CD4-positive, alpha-beta memory T cell (primary cell): ENCODE data around the gene IL34. TPM values are rescaled to one million over a fixed set of nuclear protein-coding genes. Genes with fewer than 3 reads are reported as not detected.

Experiments used
- CTCF ChIA-PET: fragments of 350-600 bp; sonication (Branson Sonifier 250); formaldehyde crosslinking; loops from one replicate; lab custom pipeline; 2021; ENCODE audit warnings: inconsistent platforms; ENCODE audit not compliant: partially characterized antibody; lab: Charles Lee
- POLR2A ChIA-PET: fragments of 350-600 bp; sonication (Branson Sonifier 250); formaldehyde crosslinking; loops from one replicate; lab custom pipeline; 2021; ENCODE audit not compliant: partially characterized antibody; lab: Charles Lee
- DNase-seq, 5 donors: peaks; one replicate each; pipeline versions ENCODE4 v3.0.0 to v3.0.0-alpha.2; 2020 to 2022; ENCODE audit warnings: mixed read lengths in 1 of 5
- H3K27ac ChIP-seq: one replicate; pipeline ENCODE4 v1.7.0; 2013; ENCODE audit warnings: low read depth, low read length
- H3K27me3 ChIP-seq: 2 replicates; pipeline ENCODE4 v1.7.0; 2013; ENCODE audit warnings: mild to moderate bottlenecking, low read length, moderate library complexity; ENCODE audit not compliant: insufficient read depth
- H3K36me3 ChIP-seq: 2 replicates; pipeline ENCODE4 v1.7.0; 2013; ENCODE audit warnings: mild to moderate bottlenecking, low read length, moderate library complexity; ENCODE audit not compliant: insufficient read depth
- H3K4me1 ChIP-seq: 2 replicates; pipeline ENCODE4 v1.7.0; 2013; ENCODE audit warnings: mild to moderate bottlenecking, low read length, moderate library complexity; ENCODE audit not compliant: insufficient read depth
- H3K4me3 ChIP-seq, 2 donors: one replicate each; pipeline ENCODE4 v1.7.0; 2013; ENCODE audit warnings: low read length in 2 of 2, mild to moderate bottlenecking in 1 of 2
- H3K9me3 ChIP-seq, 2 donors: one replicate each; pipeline ENCODE4 v1.7.0; 2013; ENCODE audit warnings: low read length in 2 of 2, control low read depth in 1 of 2; ENCODE audit not compliant: control insufficient read depth in 1 of 2
- H3K27ac Mint-ChIP-seq, 7 donors: one replicate each; pipeline ENCODE4 v1.8.0; 2020 to 2021; ENCODE audit warnings: mixed read lengths in 7 of 7, mild to moderate bottlenecking in 6 of 7, inconsistent platforms in 3 of 7, moderate library complexity in 3 of 7
- H3K27me3 Mint-ChIP-seq, 2 donors: one replicate each; pipeline ENCODE4 v1.8.0; 2020 to 2021; ENCODE audit warnings: mixed read lengths in 2 of 2
- H3K36me3 Mint-ChIP-seq, 2 donors: one replicate each; pipeline ENCODE4 v1.8.0; 2020 to 2021; ENCODE audit warnings: mixed read lengths in 2 of 2, inconsistent platforms in 1 of 2, mild to moderate bottlenecking in 1 of 2
- H3K4me1 Mint-ChIP-seq, 4 donors: one replicate each; pipeline ENCODE4 v1.8.0; 2020 to 2021; ENCODE audit warnings: mixed read lengths in 4 of 4, mild to moderate bottlenecking in 1 of 4
- H3K4me3 Mint-ChIP-seq, 8 donors: one replicate each; pipeline ENCODE4 v1.8.0; 2020 to 2021; ENCODE audit warnings: mixed read lengths in 8 of 8, mild to moderate bottlenecking in 7 of 8, moderate library complexity in 6 of 8, inconsistent platforms in 3 of 8
- H3K9me3 Mint-ChIP-seq, 8 donors: one replicate each; pipeline ENCODE4 v1.8.0; 2020 to 2021; ENCODE audit warnings: mixed read lengths in 8 of 8, mild to moderate bottlenecking in 5 of 8, inconsistent platforms in 3 of 8, moderate library complexity in 1 of 8
- intact Hi-C: fragments of 100-400 bp; cut with micrococcal nuclease; formaldehyde crosslinking; loops from one replicate; pipeline ENCODE4 v1.15.1; 2023
- polyA plus RNA-seq, 2 donors: library from polyadenylated mRNA; unstranded; fragments of 300-500 nt; fragmentation: Illumina TruSeq; gene quantifications; one replicate each; pipeline ENCODE4 v1.2.3, GENCODE V29; 2021
- total RNA-seq, 2 experiments: library from RNA; stranded (reverse); gene quantifications; one replicate each; pipeline ENCODE4 v1.2.3, GENCODE V29; 2021

Gene IL34
- total and polyA plus RNA-seq, 4 experiments from 2014 or later = not detected

DNA sequence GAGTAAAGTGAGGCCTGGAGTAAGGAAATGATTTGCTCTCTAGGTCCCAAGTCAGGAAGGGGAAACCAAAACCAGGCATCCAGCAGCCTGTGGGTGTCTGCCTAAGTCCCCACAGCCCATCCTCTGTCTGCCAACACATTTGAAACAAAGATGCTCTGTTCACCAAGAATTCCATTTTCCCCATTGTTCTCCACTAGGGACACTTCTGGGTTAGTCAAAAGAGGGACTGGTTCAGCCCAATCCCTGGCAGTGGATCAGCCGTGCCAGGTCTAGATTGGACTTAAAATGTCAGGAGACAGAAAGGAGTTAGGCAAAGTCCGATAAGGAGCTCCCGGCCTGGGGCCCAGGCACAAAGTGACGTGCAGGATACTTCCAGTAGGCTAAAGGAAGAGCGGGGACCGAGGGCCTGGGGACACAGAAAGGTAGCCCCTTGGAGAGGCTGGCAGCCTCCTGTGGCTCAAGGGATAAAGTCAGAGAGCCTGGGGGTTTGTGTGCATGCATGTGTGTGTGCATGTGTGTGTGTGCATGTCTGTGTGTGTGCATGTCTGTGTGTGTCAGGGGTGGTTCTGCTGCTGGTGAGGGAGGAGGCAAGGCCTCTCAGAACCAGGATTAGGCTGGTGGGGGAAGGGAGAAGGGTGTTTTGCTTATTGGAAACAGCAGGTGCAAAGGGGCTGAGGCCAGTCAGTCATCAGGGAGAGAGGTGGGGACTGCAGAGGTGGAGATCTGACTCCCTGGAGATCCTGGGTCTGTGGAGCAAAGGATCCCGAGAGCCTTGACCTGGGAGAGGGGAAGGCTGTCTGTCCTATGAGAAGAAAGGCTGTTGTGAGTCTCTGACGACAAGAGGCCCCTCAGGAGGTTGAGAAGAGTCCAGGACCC, 41.7 kb upstream of the IL34 start:
- Histone ChIP-seq H3K4me3 (no peak overlapping the region), H3K27me3 (no peaks in the 10 kb centered on the region), H3K36me3 (no peaks in the 10 kb centered on the region), H3K9me3 (no peaks in the 10 kb centered on the region), H3K4me1 (no peaks in the 10 kb centered on the region), H3K27ac (no peak overlapping the region)
- POLR2A ChIA-PET = no interaction called here
- no peak overlapping the region for H3K27ac Mint-ChIP-seq
- DNase-seq = no peak
- CTCF ChIA-PET = no interaction called here
- H3K4me1 Mint-ChIP-seq = no peaks in the 10 kb centered on the region
- no peak overlapping the region for H3K4me3 Mint-ChIP-seq
- no peaks in the 10 kb centered on the region for H3K9me3 Mint-ChIP-seq
- intact Hi-C loops = no loop called here
- no peaks in the 10 kb centered on the region for H3K36me3 Mint-ChIP-seq
- no peaks in the 10 kb centered on the region for H3K27me3 Mint-ChIP-seq

DNA sequence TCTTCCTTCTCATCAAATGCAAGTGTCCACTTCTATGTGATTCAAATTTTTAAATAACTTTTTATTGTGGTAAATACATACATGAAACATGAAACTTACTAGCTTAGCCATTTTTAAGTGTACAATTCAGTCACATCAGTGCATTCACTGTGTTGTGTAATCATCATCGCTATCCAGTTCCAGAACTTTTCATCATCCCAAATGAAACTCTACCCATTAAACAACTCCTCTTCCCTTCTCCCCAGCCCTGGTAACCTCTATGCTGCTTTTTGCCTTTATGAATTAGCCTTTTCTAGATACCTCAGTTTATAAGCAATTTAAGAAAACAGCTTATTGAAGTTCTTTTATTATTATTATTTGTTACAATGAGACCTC, 41.1 kb upstream of the IL34 start:
- Histone ChIP-seq H3K27me3 (no peaks in the 10 kb centered on the region), H3K4me1 (no peaks in the 10 kb centered on the region), H3K4me3 (no peak overlapping the region), H3K27ac (no peak overlapping the region), H3K36me3 (no peaks in the 10 kb centered on the region), H3K9me3 (no peaks in the 10 kb centered on the region)
- H3K9me3 Mint-ChIP-seq = no peaks in the 10 kb centered on the region
- CTCF ChIA-PET = no interaction called here
- no peaks in the 10 kb centered on the region for H3K36me3 Mint-ChIP-seq
- DNase-seq = no peak
- no peaks in the 10 kb centered on the region for H3K27me3 Mint-ChIP-seq
- no peak overlapping the region for H3K4me3 Mint-ChIP-seq
- intact Hi-C loops = no loop called here
- no peaks in the 10 kb centered on the region for H3K4me1 Mint-ChIP-seq
- H3K27ac Mint-ChIP-seq = no peak overlapping the region
- POLR2A ChIA-PET = no interaction called here

DNA sequence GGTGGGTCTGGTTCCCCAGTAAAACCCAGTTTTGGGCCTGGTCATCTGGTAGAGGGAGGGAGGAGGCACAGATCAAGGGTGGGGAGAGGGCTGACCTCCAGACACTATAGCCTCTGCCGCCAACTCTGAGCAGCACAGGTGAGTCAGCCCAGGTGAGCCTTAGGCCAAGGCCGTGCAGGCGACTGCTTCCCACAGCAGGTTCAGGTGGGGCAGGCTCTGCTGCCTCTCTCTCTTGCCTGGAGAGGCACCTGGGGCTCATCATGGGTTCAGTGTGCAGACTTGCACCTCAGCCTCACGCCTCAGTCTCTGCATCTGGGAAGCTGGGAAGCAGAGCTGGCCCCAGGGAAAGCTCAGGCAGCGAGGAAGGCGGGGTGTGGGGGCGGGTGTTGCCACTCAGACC, 37.8 kb upstream of the IL34 start:
- DNase-seq = no peak

DNA sequence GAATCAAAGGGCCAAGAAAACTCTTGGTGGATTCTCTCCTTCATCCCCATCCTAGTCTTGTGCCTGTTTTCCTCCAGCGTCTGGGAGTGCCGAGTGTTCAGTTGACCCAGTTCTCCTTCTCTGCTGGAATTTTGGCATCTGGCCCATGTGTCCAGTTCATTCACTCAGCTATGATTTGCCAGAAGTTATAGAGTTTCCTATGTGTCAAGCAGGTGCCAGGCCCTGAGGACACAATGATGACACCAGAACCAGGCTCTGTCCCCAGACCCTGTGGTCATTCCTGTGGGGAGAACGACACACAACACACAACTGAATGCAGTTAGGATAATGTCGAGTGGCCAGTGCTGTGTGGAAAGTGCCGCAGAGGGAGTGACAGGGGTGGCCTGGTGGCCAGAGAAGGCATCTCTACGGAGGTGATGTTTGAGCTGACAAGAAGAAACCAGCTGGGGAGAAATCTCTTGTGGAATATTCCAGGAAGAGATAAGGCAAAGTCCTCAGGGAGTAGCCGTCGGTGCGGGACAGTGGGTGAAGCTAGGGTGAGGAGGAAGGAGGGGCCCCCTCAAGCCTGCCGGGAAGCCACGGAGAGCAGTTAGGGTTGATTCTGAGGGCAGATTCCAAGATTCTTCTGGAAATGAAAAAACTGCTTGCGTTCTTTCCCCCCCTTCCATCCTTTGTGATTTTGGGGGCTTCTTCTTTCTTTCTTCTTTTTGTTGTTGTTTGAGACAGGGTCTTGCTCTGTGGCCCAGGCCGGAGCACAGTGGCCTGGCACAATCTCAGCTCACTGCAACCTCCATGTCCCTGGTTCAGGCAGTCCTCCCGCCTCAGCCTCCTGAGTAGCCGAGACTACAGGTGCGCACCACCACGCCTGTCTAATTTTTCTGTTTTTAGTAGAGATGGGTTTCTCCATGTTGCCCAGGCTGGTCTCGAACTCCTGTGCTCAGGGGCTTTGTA, 35.8 kb upstream of the IL34 start:
- H3K9me3 ChIP-seq = no peaks in the 10 kb centered on the region
- no peaks in the 10 kb centered on the region for H3K27me3 ChIP-seq
- H3K27ac Mint-ChIP-seq = no peak overlapping the region
- intact Hi-C loops = no loop called here
- H3K9me3 Mint-ChIP-seq = no peaks in the 10 kb centered on the region
- POLR2A ChIA-PET = no interaction called here
- H3K27ac ChIP-seq = no peak overlapping the region
- no peaks in the 10 kb centered on the region for H3K4me1 ChIP-seq
- no peaks in the 10 kb centered on the region for H3K4me1 Mint-ChIP-seq
- peaks cover 0 to 1% of the 10 kb centered on the region in 2 donors for H3K27me3 Mint-ChIP-seq
- no peak overlapping the region for H3K4me3 ChIP-seq
- CTCF ChIA-PET = no interaction called here
- DNase-seq = no peak
- no peaks in the 10 kb centered on the region for H3K36me3 ChIP-seq
- peak overlapping the region in 1 of 8 donors; percentile 11 for H3K4me3 Mint-ChIP-seq
- no peaks in the 10 kb centered on the region for H3K36me3 Mint-ChIP-seq

More for the DNA sequence above, 37.8 kb upstream of the IL34 start:
- ChIA-PET POLR2A (no interaction called here), CTCF (interaction anchor here (1.0 kb wide), 1 partner anchor 45 kb away, joined by 3 read pairs; no protein-coding TSS in a partner anchor)
- Mint-ChIP-seq H3K9me3 (no peaks in the 10 kb centered on the region), H3K27ac (no peak overlapping the region), H3K36me3 (no peaks in the 10 kb centered on the region), H3K27me3 (peaks cover 0 to 1% of the 10 kb centered on the region in 2 donors), H3K4me3 (no peak overlapping the region), H3K4me1 (no peaks in the 10 kb centered on the region)
- Histone ChIP-seq H3K27me3 (no peaks in the 10 kb centered on the region), H3K27ac (no peak overlapping the region), H3K9me3 (no peaks in the 10 kb centered on the region), H3K4me1 (no peaks in the 10 kb centered on the region), H3K36me3 (no peaks in the 10 kb centered on the region), H3K4me3 (no peak overlapping the region)
- intact Hi-C loops = no loop called here

GRCh38 chr16:70611224-70611598, 35.1 kb upstream of the IL34 start:
- Mint-ChIP-seq H3K27me3 (peaks cover 0 to 1% of the 10 kb centered on the region in 2 donors), H3K27ac (no peak overlapping the region), H3K36me3 (no peaks in the 10 kb centered on the region), H3K9me3 (no peaks in the 10 kb centered on the region), H3K4me3 (peak overlapping the region in 1 of 8 donors; percentile 11), H3K4me1 (no peaks in the 10 kb centered on the region)
- no peak overlapping the region for H3K4me3 ChIP-seq
- no peaks in the 10 kb centered on the region for H3K4me1 ChIP-seq
- no peak for DNase-seq
- no peaks in the 10 kb centered on the region for H3K9me3 ChIP-seq
- H3K27ac ChIP-seq = no peak overlapping the region
- H3K27me3 ChIP-seq = no peaks in the 10 kb centered on the region
- ChIA-PET CTCF (no interaction called here), POLR2A (no interaction called here)
- intact Hi-C loops = no loop called here
- H3K36me3 ChIP-seq = no peaks in the 10 kb centered on the region

- H3K9me3 Mint-ChIP-seq = no peaks in the 10 kb centered on the region
- Histone ChIP-seq H3K36me3 (no peaks in the 10 kb centered on the region), H3K27ac (no peak overlapping the region), H3K27me3 (no peaks in the 10 kb centered on the region), H3K9me3 (no peaks in the 10 kb centered on the region), H3K4me3 (no peak overlapping the region), H3K4me1 (no peaks in the 10 kb centered on the region)
- intact Hi-C loops = no loop called here
- no peaks in the 10 kb centered on the region for H3K4me1 Mint-ChIP-seq
- ChIA-PET CTCF (interaction anchor here (1.1 kb wide), 1 partner anchor 160 kb away, joined by 3 read pairs; no protein-coding TSS in a partner anchor), POLR2A (no interaction called here)
- no peak for DNase-seq
- H3K27me3 Mint-ChIP-seq = peaks cover 0 to 1% of the 10 kb centered on the region in 2 donors
- H3K27ac Mint-ChIP-seq = no peak overlapping the region
- H3K4me3 Mint-ChIP-seq = no peak overlapping the region
- H3K36me3 Mint-ChIP-seq = no peaks in the 10 kb centered on the region
Measured at GRCh38 chr16:70611785-70612303, 34.5 kb upstream of the IL34 start.

DNA sequence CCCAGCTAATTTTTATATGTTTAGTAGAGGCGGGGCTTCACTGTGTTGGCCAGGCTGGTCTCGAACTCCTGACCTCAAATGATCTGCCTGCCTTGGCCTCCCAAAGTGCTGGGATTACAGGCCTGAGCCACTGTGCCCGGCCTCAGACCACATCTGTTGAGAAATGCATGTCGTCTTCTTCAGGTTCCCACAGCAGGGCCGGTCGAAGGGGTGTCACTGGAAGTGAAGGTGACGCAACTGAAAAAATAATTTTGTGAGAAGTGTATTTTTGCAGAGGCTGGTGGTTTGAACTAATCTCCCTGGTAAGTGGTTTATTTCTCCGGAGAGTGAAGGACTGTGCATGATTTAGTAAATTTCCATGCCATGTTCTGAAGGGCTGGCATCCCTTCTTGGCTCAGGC, 33.4 kb upstream of the IL34 start:
- no peak overlapping the region for H3K27ac Mint-ChIP-seq

More for the DNA sequence above, 33.4 kb upstream of the IL34 start:
- no peaks in the 10 kb centered on the region for H3K36me3 ChIP-seq
- H3K27ac ChIP-seq = no peak overlapping the region
- Mint-ChIP-seq H3K36me3 (no peaks in the 10 kb centered on the region), H3K4me3 (no peak overlapping the region), H3K27me3 (peaks cover 0 to 1% of the 10 kb centered on the region in 2 donors), H3K4me1 (no peaks in the 10 kb centered on the region), H3K9me3 (no peaks in the 10 kb centered on the region)
- DNase-seq = no peak
- POLR2A ChIA-PET = no interaction called here
- no peaks in the 10 kb centered on the region for H3K4me1 ChIP-seq
- H3K27me3 ChIP-seq = no peaks in the 10 kb centered on the region
- intact Hi-C loops = no loop called here
- no peak overlapping the region for H3K4me3 ChIP-seq
- no peaks in the 10 kb centered on the region for H3K9me3 ChIP-seq
- CTCF ChIA-PET = no interaction called here
